ENCODE measurements around the gene GBA3.

GBA3 gene

GRCh38 chr4:22739968-22740367, 47.2 kb downstream of the GBA3 start:
- no peak overlapping the region for H3K4me3 ChIP-seq (ENCODE audit: low read length in 2 of 2)
- H3K27ac ChIP-seq (replicated peaks; ENCODE audit: low read length), result no peak overlapping the region
- no peak overlapping the region for H2BK5ac ChIP-seq (ENCODE audit: low read length)
- H3K14ac ChIP-seq (ENCODE audit: low read length), result no peak overlapping the region
- H3K23ac ChIP-seq (ENCODE audit: low read depth, low read length, poor library complexity), result no peak overlapping the region
- no peak overlapping the region for H3K4me2 ChIP-seq (ENCODE audit: insufficient read depth, low read length, poor library complexity, severe bottlenecking)
- no peaks in the 10 kb centered on the region for H3K36me3 ChIP-seq (replicated peaks in 1 of 2; ENCODE audit: control insufficient read depth in 2 of 2, insufficient read depth in 2 of 2, low read length in 2 of 2)
- H2BK12ac ChIP-seq (ENCODE audit: low read length), result no peak overlapping the region
- H3K18ac ChIP-seq (ENCODE audit: low read length), result no peak overlapping the region
- H3K27me3 ChIP-seq (ENCODE audit: control insufficient read depth in 3 of 3, insufficient read depth in 3 of 3, low read depth in 1 of 3, low read length in 3 of 3), result no peaks in the 10 kb centered on the region
- H3K9ac ChIP-seq (ENCODE audit: low read depth, low read length, poor library complexity), result no peak overlapping the region
- H2AK5ac ChIP-seq (ENCODE audit: low read depth, low read length), result no peak overlapping the region
- H3K4ac ChIP-seq (ENCODE audit: low read length), result no peak overlapping the region
- H4K8ac ChIP-seq (ENCODE audit: low read depth, low read length), result no peak overlapping the region
- WGBS, 2 donors (ENCODE audit: extremely low coverage in 2 of 2, insufficient read length in 2 of 2, insufficient replicate concordance in 1 of 2), result no CpG with 5 or more reads among the region's 3 CpGs
- H3K4me1 ChIP-seq (ENCODE audit: control insufficient read depth in 2 of 2, insufficient read depth in 1 of 2, low read depth in 1 of 2, low read length in 2 of 2), result no peaks in the 10 kb centered on the region
- no peaks in the 10 kb centered on the region for H3K79me1 ChIP-seq (ENCODE audit: low read depth, low read length)
- H2BK15ac ChIP-seq (ENCODE audit: low read length), result no peak overlapping the region
- DNase-seq (ENCODE audit: low spot score), result no peak
- H4K91ac ChIP-seq (ENCODE audit: low read depth, low read length, poor library complexity), result no peak overlapping the region
- H3K9me3 ChIP-seq (replicated peaks in 1 of 2; ENCODE audit: control insufficient read depth in 2 of 2, insufficient read depth in 1 of 2, low read depth in 1 of 2, low read length in 2 of 2), result no peaks in the 10 kb centered on the region
- no peak overlapping the region for H2BK120ac ChIP-seq (ENCODE audit: low read depth, low read length)
- H2AFZ ChIP-seq (ENCODE audit: low read length), result peak overlapping the region; percentile 73

- H3K4me1 ChIP-seq (ENCODE audit: control insufficient read depth in 2 of 2, insufficient read depth in 1 of 2, low read depth in 1 of 2, low read length in 2 of 2), result no peaks in the 10 kb centered on the region
- no peak overlapping the region for H2BK15ac ChIP-seq (ENCODE audit: low read length)
- no peak overlapping the region for H4K8ac ChIP-seq (ENCODE audit: low read depth, low read length)
- no peak overlapping the region for H3K18ac ChIP-seq (ENCODE audit: low read length)
- no peak overlapping the region for H3K4ac ChIP-seq (ENCODE audit: low read length)
- no peak overlapping the region for H2AK5ac ChIP-seq (ENCODE audit: low read depth, low read length)
- WGBS, 2 donors (ENCODE audit: extremely low coverage in 2 of 2, insufficient read length in 2 of 2, insufficient replicate concordance in 1 of 2), result no CpG with 5 or more reads among the region's 3 CpGs
- H3K23ac ChIP-seq (ENCODE audit: low read depth, low read length, poor library complexity), result no peak overlapping the region
- H2BK120ac ChIP-seq (ENCODE audit: low read depth, low read length), result no peak overlapping the region
- H3K9me3 ChIP-seq (replicated peaks in 1 of 2; ENCODE audit: control insufficient read depth in 2 of 2, insufficient read depth in 1 of 2, low read depth in 1 of 2, low read length in 2 of 2), result no peaks in the 10 kb centered on the region
- peak overlapping the region; percentile 45 for H2AFZ ChIP-seq (ENCODE audit: low read length)
- no peak overlapping the region for H3K4me3 ChIP-seq (ENCODE audit: low read length in 2 of 2)
- no peaks in the 10 kb centered on the region for H3K27me3 ChIP-seq (ENCODE audit: control insufficient read depth in 3 of 3, insufficient read depth in 3 of 3, low read depth in 1 of 3, low read length in 3 of 3)
- no peak overlapping the region for H2BK5ac ChIP-seq (ENCODE audit: low read length)
- no peak for DNase-seq (ENCODE audit: low spot score)
- no peaks in the 10 kb centered on the region for H3K36me3 ChIP-seq (replicated peaks in 1 of 2; ENCODE audit: control insufficient read depth in 2 of 2, insufficient read depth in 2 of 2, low read length in 2 of 2)
- H2BK12ac ChIP-seq (ENCODE audit: low read length), result no peak overlapping the region
- H3K9ac ChIP-seq (ENCODE audit: low read depth, low read length, poor library complexity), result no peak overlapping the region
- no peak overlapping the region for H3K14ac ChIP-seq (ENCODE audit: low read length)
- H4K91ac ChIP-seq (ENCODE audit: low read depth, low read length, poor library complexity), result no peak overlapping the region
- H3K27ac ChIP-seq (replicated peaks; ENCODE audit: low read length), result no peak overlapping the region
- no peak overlapping the region for H3K4me2 ChIP-seq (ENCODE audit: insufficient read depth, low read length, poor library complexity, severe bottlenecking)
- H3K79me1 ChIP-seq (ENCODE audit: low read depth, low read length), result no peaks in the 10 kb centered on the region
These were observed 49.0 kb downstream of the GBA3 start for GRCh38 chr4:22741744-22742143.

GRCh38 chr4:22743290-22743689, 50.6 kb downstream of the GBA3 start:
- Histone ChIP-seq H3K4me3 (ENCODE audit: low read length in 2 of 2) (no peak overlapping the region), H3K9ac (ENCODE audit: low read depth, low read length, poor library complexity) (no peak overlapping the region), H4K91ac (ENCODE audit: low read depth, low read length, poor library complexity) (no peak overlapping the region), H3K79me1 (ENCODE audit: low read depth, low read length) (no peaks in the 10 kb centered on the region), H2AK5ac (ENCODE audit: low read depth, low read length) (no peak overlapping the region), H3K23ac (ENCODE audit: low read depth, low read length, poor library complexity) (no peak overlapping the region), H2BK15ac (ENCODE audit: low read length) (no peak overlapping the region), H3K9me3 (replicated peaks in 1 of 2; ENCODE audit: control insufficient read depth in 2 of 2, insufficient read depth in 1 of 2, low read depth in 1 of 2, low read length in 2 of 2) (no peaks in the 10 kb centered on the region), H3K4me1 (ENCODE audit: control insufficient read depth in 2 of 2, insufficient read depth in 1 of 2, low read depth in 1 of 2, low read length in 2 of 2) (no peaks in the 10 kb centered on the region), H2BK5ac (ENCODE audit: low read length) (no peak overlapping the region), H3K27me3 (ENCODE audit: control insufficient read depth in 3 of 3, insufficient read depth in 3 of 3, low read depth in 1 of 3, low read length in 3 of 3) (no peaks in the 10 kb centered on the region), H3K18ac (ENCODE audit: low read length) (no peak overlapping the region), H3K4me2 (ENCODE audit: insufficient read depth, low read length, poor library complexity, severe bottlenecking) (no peak overlapping the region), H2BK12ac (ENCODE audit: low read length) (no peak overlapping the region), H3K27ac (replicated peaks; ENCODE audit: low read length) (no peak overlapping the region), H4K8ac (ENCODE audit: low read depth, low read length) (no peak overlapping the region), H3K36me3 (replicated peaks in 1 of 2; ENCODE audit: control insufficient read depth in 2 of 2, insufficient read depth in 2 of 2, low read length in 2 of 2) (no peaks in the 10 kb centered on the region), H2BK120ac (ENCODE audit: low read depth, low read length) (no peak overlapping the region), H3K14ac (ENCODE audit: low read length) (no peak overlapping the region), H2AFZ (ENCODE audit: low read length) (no peak overlapping the region), H3K4ac (ENCODE audit: low read length) (no peak overlapping the region)
- no CpG with 5 or more reads among the region's 3 CpGs for whole genome bisulfite sequencing, 2 donors (ENCODE audit: extremely low coverage in 2 of 2, insufficient read length in 2 of 2, insufficient replicate concordance in 1 of 2)
- DNase-seq (ENCODE audit: low spot score), result no peak

GRCh38 chr4:22744478-22745062, 51.8 kb downstream of the GBA3 start:
- Histone ChIP-seq H3K36me3 (replicated peaks in 1 of 2; ENCODE audit: control insufficient read depth in 2 of 2, insufficient read depth in 2 of 2, low read length in 2 of 2) (no peaks in the 10 kb centered on the region), H2BK120ac (ENCODE audit: low read depth, low read length) (no peak overlapping the region), H2AK5ac (ENCODE audit: low read depth, low read length) (no peak overlapping the region), H3K4ac (ENCODE audit: low read length) (no peak overlapping the region), H3K4me3 (ENCODE audit: low read length in 2 of 2) (no peak overlapping the region), H3K23ac (ENCODE audit: low read depth, low read length, poor library complexity) (no peak overlapping the region), H4K8ac (ENCODE audit: low read depth, low read length) (no peak overlapping the region), H3K9me3 (replicated peaks in 1 of 2; ENCODE audit: control insufficient read depth in 2 of 2, insufficient read depth in 1 of 2, low read depth in 1 of 2, low read length in 2 of 2) (no peaks in the 10 kb centered on the region), H3K9ac (ENCODE audit: low read depth, low read length, poor library complexity) (no peak overlapping the region), H2BK5ac (ENCODE audit: low read length) (no peak overlapping the region), H3K27me3 (ENCODE audit: control insufficient read depth in 3 of 3, insufficient read depth in 3 of 3, low read depth in 1 of 3, low read length in 3 of 3) (no peaks in the 10 kb centered on the region), H3K27ac (replicated peaks; ENCODE audit: low read length) (no peak overlapping the region), H3K4me2 (ENCODE audit: insufficient read depth, low read length, poor library complexity, severe bottlenecking) (no peak overlapping the region), H3K18ac (ENCODE audit: low read length) (no peak overlapping the region), H4K91ac (ENCODE audit: low read depth, low read length, poor library complexity) (no peak overlapping the region), H3K14ac (ENCODE audit: low read length) (no peak overlapping the region), H2BK15ac (ENCODE audit: low read length) (no peak overlapping the region), H3K4me1 (ENCODE audit: control insufficient read depth in 2 of 2, insufficient read depth in 1 of 2, low read depth in 1 of 2, low read length in 2 of 2) (no peaks in the 10 kb centered on the region), H3K79me1 (ENCODE audit: low read depth, low read length) (no peaks in the 10 kb centered on the region), H2AFZ (ENCODE audit: low read length) (no peak overlapping the region), H2BK12ac (ENCODE audit: low read length) (no peak overlapping the region)
- no peak for DNase-seq (ENCODE audit: low spot score)
- no CpG with 5 or more reads among the region's 8 CpGs for WGBS, 2 donors (ENCODE audit: extremely low coverage in 2 of 2, insufficient read length in 2 of 2, insufficient replicate concordance in 1 of 2)

Data from neuronal stem cell (in vitro differentiated cells).